Activated naive CD8-positive, alpha-beta T cell (primary cell): ENCODE results near the gene MKKS.
A peak's percentile ranks its signal among the peaks of the same experiment; 100 is the strongest.

Experiments used
- H3K27ac Mint-ChIP-seq: one replicate; pipeline ENCODE4 v1.8.0; 2021; ENCODE audit warnings: mixed read lengths
- H3K27me3 Mint-ChIP-seq: one replicate; pipeline ENCODE4 v1.8.0; 2021; ENCODE audit warnings: mixed read lengths
- H3K36me3 Mint-ChIP-seq: one replicate; pipeline ENCODE4 v1.8.0; 2021; ENCODE audit warnings: mixed read lengths
- H3K4me1 Mint-ChIP-seq: one replicate; pipeline ENCODE4 v1.8.0; 2021; ENCODE audit warnings: low read depth, mixed read lengths
- H3K4me3 Mint-ChIP-seq: one replicate; pipeline ENCODE4 v1.8.0; 2021; ENCODE audit warnings: mild to moderate bottlenecking, mixed read lengths
- H3K9me3 Mint-ChIP-seq: one replicate; pipeline ENCODE4 v1.8.0; 2021; ENCODE audit warnings: low read depth, mixed read lengths

Gene MKKS

DNA sequence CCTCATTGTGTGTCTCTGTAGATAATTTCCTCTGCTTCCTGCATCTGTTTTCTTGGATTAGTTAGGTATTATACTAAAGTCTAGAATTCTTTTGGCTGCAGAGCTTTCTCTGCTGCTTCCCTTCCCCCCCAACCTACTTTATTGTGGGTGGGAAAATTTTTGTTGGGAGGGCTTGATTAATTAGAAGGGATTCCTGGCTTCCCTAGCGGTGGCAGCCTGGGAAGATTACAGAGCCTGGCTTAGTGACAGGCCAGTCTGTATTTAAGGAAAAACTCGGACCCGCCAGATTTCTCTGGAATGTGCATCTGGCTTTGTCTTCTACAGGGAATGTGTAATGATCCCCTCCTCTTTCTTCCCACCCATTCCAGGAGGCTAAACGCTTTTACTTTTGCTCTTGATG, 32.3 kb upstream of the MKKS start:
- Mint-ChIP-seq H3K27me3 (no peaks in the 10 kb centered on the region), H3K4me3 (no peak overlapping the region), H3K27ac (no peak overlapping the region), H3K36me3 (peaks cover 17% of the 10 kb centered on the region), H3K9me3 (no peaks in the 10 kb centered on the region), H3K4me1 (peaks cover 9% of the 10 kb centered on the region)

DNA sequence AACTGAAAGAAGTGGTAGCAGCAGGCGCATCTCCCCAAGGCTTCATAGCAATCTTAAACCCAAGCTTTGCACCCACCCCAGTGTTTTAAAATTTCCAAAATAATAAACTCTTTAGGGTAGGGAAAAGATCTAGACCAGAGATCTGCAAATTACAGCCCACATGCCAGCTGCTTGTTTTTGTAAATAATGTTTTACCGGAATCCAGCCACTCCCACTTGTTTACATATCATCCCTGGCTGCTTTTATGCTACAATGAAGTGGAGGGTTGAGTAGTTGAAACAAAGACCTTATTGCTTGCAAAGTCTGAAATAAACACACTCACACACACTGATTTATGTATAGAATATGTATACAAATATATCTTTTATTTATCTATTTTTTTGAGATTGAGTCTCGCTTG, 31.1 kb upstream of the MKKS start:
- Mint-ChIP-seq H3K9me3 (no peaks in the 10 kb centered on the region), H3K27me3 (no peaks in the 10 kb centered on the region), H3K27ac (no peak overlapping the region), H3K36me3 (peaks cover 19% of the 10 kb centered on the region), H3K4me1 (peaks cover 10% of the 10 kb centered on the region), H3K4me3 (no peak overlapping the region)

DNA sequence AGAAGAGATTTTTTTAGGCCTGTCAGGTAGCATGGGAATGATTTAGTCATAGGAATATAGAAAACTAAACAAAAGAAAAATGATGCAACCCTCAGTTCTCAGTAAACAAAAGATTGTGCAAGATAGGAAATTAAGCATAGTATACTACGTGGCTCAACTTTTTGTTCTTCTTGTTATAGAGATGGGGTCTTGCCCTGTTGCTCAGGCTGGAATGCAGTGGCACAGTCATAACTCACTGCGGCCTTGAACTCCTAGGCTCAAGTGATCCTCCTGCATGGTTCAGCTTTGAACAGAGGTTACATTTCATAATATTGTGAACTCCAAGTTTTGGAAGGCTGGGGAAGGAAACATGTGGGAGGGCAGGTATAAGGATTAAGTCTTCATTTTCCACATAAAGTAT, 29.6 kb upstream of the MKKS start:
- Mint-ChIP-seq H3K27me3 (no peaks in the 10 kb centered on the region), H3K9me3 (no peaks in the 10 kb centered on the region), H3K4me3 (no peak overlapping the region), H3K36me3 (peaks cover 26% of the 10 kb centered on the region), H3K27ac (no peak overlapping the region), H3K4me1 (peaks cover 9% of the 10 kb centered on the region)

DNA sequence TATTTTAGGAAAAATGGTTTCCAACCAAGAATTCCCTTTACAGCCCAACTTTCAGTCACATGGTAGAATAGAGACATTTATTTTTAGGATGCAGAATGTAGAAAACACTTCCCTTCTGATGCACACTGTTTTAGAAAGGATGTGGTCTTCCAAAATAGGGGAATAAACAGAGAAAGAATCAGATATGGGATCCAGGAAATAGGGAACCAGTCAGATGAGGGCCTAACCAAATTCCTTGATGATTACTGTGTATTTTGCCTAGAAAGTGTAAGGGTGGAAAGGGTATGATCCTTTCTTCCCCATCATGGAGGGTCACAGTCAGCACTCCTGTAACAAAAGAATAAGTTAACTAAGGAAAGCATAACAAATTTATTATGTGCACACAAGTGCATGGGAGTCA, 28.5 kb upstream of the MKKS start:
- no peaks in the 10 kb centered on the region for H3K9me3 Mint-ChIP-seq
- no peaks in the 10 kb centered on the region for H3K27me3 Mint-ChIP-seq
- H3K27ac Mint-ChIP-seq: no peak overlapping the region
- peaks cover 31% of the 10 kb centered on the region for H3K36me3 Mint-ChIP-seq
- H3K4me3 Mint-ChIP-seq: no peak overlapping the region
- H3K4me1 Mint-ChIP-seq: peaks cover 7% of the 10 kb centered on the region

DNA sequence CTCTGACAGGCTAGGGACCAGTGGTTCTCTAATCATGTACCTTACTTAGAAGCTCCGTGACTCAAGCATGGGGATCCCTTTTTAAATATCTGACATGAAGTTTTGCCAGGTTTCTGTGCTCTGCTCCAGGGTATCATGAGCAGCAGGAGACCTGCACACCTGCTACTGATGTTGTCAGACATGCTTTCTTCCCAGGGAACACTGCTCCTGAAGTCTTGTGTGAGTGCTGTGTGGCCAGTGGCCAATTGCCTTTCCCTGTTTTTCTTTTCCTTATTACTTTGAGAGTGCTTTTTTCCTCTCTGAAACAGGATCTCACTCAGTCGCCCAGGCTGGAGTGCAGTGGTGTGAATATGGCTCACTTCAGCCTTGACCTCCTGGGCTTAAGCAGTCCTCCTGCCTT, 27.5 kb upstream of the MKKS start:
- no peaks in the 10 kb centered on the region for H3K27me3 Mint-ChIP-seq
- H3K9me3 Mint-ChIP-seq: no peaks in the 10 kb centered on the region
- peaks cover 9% of the 10 kb centered on the region for H3K4me1 Mint-ChIP-seq
- H3K4me3 Mint-ChIP-seq: no peak overlapping the region
- no peak overlapping the region for H3K27ac Mint-ChIP-seq
- peaks cover 38% of the 10 kb centered on the region for H3K36me3 Mint-ChIP-seq

DNA sequence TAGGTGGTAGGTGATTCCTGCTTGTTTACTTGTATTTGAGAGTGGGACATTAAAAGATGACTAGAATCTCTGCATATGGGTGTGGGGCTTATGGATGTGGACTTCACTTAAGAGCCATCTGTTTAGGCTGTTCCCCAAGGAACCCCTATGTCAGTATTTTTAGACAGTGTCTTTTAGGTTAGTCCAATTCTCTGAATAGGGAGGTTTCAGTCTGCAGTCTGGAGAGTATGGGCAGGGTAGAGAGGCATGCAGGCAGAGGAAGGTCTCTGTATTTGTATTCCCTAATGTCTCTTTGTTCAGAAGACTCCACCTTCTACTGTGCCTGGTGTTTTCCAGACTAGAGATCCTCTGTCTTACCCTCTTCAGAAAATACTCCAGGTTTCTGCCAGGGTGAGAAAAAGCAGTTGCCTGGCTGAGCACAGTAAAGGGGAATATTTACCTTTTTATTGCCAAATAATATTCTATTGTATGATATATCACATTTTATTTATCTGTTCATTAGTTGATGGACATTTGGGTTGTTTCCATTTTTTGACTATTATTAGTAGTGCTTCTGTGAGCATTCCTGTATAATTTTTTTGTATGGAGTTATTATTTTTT, 20.2 kb upstream of the MKKS start:
- H3K27ac Mint-ChIP-seq: peak overlapping the region; percentile 3

DNA sequence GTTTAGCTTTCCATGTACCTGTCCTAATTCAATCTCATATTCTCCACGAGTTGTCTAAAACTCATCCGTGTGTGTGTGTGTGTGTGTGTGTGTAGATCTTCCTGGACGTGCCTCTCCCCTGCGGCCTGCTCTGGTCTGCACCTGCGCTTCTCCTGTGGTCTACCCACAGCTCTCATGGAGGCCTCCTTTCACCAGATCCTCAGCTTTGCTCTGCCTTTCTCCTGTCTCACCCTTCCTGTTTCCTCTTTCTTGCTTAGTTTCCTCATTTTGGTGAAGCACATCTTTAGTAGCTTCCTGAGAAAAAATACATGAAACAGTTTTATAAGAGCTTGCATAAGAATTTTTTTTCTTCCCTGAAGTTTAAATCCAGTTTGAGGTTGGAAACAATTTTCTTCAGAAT, 19.2 kb upstream of the MKKS start:
- no peaks in the 10 kb centered on the region for H3K27me3 Mint-ChIP-seq

More for the DNA sequence above, 20.2 kb upstream of the MKKS start:
- Mint-ChIP-seq H3K4me3 (no peak overlapping the region), H3K27me3 (no peaks in the 10 kb centered on the region), H3K4me1 (peaks cover 19% of the 10 kb centered on the region), H3K9me3 (no peaks in the 10 kb centered on the region), H3K36me3 (peaks cover 18% of the 10 kb centered on the region)

DNA sequence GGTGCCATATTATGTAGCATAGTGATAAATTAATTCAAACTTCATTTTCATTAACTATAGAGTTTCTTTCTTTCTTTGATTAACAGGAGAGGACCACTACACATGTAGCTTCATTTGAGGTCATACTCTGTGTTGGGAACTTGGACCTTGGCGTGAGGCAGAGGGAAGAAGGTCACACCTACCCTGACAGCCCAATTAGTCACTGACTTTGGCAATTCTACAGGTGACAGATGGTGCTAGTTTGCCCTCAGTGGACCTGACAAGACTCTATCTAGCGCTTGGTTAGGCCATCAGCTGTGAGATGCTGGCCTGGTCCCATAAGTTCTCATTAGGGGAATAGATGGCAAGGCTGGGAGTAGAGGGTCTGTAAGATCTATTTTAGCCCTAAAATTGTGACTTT, 15.2 kb upstream of the MKKS start:
- H3K4me1 Mint-ChIP-seq: peaks cover 36% of the 10 kb centered on the region
- no peak overlapping the region for H3K4me3 Mint-ChIP-seq
- H3K27ac Mint-ChIP-seq: no peak overlapping the region
- H3K36me3 Mint-ChIP-seq: peaks cover 2% of the 10 kb centered on the region
- no peaks in the 10 kb centered on the region for H3K9me3 Mint-ChIP-seq
- no peaks in the 10 kb centered on the region for H3K27me3 Mint-ChIP-seq

More for the DNA sequence above, 19.2 kb upstream of the MKKS start:
- H3K9me3 Mint-ChIP-seq: no peaks in the 10 kb centered on the region
- peaks cover 11% of the 10 kb centered on the region for H3K36me3 Mint-ChIP-seq
- H3K4me3 Mint-ChIP-seq: peak overlapping the region; percentile 46
- H3K4me1 Mint-ChIP-seq: peaks cover 22% of the 10 kb centered on the region
- H3K27ac Mint-ChIP-seq: peak overlapping the region; percentile 54

DNA sequence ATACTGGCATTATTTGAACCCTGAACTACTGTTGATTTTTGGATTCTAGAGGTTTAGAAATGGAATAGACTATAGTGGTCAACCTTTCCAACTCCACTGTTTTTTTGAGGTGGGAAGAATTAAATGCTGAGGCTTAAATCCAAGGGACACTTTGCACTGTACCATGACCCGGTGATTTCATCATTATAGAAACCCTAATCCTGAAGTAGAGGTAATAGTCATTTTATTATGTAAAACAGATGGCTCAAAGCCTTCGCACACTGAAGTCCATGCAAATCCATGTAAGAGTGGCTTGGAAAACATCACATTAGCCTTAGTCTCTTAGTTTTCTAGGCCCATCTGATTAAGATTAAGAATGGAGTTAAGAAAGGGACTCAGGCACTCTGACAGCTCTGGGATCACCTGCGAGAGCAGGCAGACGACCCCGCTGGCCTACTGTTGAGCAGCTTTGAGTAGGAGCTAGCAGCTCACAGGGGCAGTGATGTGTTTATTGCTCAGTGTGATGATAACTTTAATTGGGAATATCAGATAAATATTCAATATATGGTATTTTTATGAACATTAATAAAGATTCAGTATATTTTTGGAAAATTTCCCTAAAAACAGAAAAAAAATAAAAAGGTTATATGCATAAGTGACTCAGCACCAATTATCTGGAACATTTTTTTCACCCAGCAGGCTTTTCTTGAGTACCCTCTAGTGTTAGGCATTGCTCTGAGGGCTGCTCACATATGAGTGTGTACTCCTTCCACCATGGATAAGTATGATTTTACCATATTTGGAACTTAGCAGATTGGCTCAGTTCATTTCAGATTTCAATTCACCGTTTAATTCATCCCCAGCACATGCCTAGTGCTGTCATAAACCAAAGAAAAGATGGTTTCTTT, 14.5 kb upstream of the MKKS start:
- H3K27me3 Mint-ChIP-seq: no peaks in the 10 kb centered on the region
- H3K36me3 Mint-ChIP-seq: peaks cover 6% of the 10 kb centered on the region
- no peaks in the 10 kb centered on the region for H3K9me3 Mint-ChIP-seq
- H3K4me3 Mint-ChIP-seq: no peak overlapping the region
- H3K27ac Mint-ChIP-seq: no peak overlapping the region
- H3K4me1 Mint-ChIP-seq: peaks cover 33% of the 10 kb centered on the region

DNA sequence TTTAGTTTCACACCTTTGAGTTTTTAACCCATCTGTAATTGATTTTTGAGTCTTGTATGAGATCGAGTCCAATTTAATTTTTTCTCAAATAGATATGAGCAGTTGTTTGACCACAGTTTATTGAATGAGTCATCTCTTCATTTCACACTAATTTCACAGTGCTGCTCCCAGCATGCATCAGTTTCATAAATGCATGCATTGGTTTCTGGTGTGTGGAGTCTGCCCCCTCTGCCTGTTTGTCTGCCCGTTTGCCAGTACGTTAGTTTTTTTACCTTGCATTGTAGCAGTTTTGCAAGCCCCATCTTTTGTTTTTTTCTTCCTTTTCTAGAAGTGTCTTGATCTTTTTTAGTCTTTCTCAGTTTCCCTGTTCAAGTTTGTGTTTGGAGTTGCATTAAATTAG, 13.0 kb upstream of the MKKS start:
- no peaks in the 10 kb centered on the region for H3K27me3 Mint-ChIP-seq
- peak overlapping the region; percentile 73 for H3K4me3 Mint-ChIP-seq
- H3K4me1 Mint-ChIP-seq: peaks cover 26% of the 10 kb centered on the region
- peak overlapping the region; percentile 79 for H3K27ac Mint-ChIP-seq
- H3K36me3 Mint-ChIP-seq: peaks cover 11% of the 10 kb centered on the region
- no peaks in the 10 kb centered on the region for H3K9me3 Mint-ChIP-seq

DNA sequence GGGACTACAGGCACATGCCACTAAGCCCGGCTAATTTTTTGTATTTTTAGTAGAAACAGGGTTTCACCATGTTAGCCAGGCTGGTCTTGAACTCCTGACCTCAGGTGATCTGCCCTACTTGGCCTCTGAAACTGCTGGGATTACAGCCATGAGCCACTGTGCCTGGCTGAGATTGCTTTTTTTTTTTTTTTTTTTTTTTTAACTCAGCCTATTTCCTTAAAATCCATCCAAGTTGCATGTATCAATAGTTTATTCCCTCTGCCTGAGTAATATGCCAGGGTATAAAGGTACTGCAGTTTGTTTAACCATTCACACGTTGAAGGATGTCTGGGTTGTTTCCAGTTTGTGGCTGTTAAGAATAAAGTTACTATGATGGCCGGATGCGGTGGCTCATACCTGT, 11.7 kb upstream of the MKKS start:
- Mint-ChIP-seq H3K36me3 (peaks cover 11% of the 10 kb centered on the region), H3K4me3 (no peak overlapping the region), H3K27me3 (no peaks in the 10 kb centered on the region), H3K9me3 (no peaks in the 10 kb centered on the region), H3K4me1 (peaks cover 26% of the 10 kb centered on the region), H3K27ac (no peak overlapping the region)

DNA sequence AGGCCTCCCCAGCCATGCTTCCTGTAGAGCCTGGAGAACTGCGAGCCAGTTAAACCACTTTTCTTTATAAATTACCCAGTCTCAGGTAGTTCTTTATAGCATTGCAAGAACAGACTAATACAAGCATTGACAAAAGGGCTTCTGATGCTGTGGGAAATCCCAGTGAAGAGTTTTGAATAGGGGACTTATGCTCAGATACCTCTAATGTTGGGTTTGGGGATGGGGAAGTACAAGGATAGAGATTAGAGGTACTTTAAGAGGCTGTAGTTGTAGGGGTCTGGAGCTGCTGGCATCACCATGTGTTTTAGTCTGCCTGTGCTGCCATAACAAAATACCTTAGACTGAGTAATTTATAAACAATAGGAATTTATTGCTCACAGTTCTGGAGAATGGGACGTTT, 9.9 kb upstream of the MKKS start:
- no peak overlapping the region for H3K27ac Mint-ChIP-seq
- H3K4me3 Mint-ChIP-seq: no peak overlapping the region
- H3K27me3 Mint-ChIP-seq: no peaks in the 10 kb centered on the region
- H3K9me3 Mint-ChIP-seq: no peaks in the 10 kb centered on the region
- H3K36me3 Mint-ChIP-seq: peaks cover 9% of the 10 kb centered on the region
- H3K4me1 Mint-ChIP-seq: peaks cover 24% of the 10 kb centered on the region

DNA sequence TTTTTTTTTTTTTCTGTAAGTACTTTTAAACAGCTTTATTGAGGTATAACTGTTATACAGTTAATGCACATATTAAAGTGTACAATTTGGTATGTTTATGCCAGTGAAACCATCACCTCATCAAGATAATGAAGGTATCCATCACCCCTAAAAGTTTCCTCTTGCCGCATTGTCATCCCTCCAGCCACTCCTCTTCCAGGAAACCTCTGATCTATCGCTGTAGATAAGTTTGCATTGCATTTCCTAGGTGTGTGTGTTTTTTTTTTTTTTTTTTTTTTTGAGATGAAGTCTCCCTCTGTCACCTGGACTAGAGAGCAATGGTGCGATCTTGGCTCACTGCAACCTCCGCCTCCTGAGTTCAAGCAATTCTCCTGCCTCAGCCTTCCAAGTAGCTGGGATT, 4.2 kb upstream of the MKKS start:
- Mint-ChIP-seq H3K4me1 (peaks cover 23% of the 10 kb centered on the region), H3K9me3 (no peaks in the 10 kb centered on the region), H3K4me3 (no peak overlapping the region), H3K36me3 (peaks cover 4% of the 10 kb centered on the region), H3K27me3 (no peaks in the 10 kb centered on the region), H3K27ac (peak overlapping the region; percentile 28)

DNA sequence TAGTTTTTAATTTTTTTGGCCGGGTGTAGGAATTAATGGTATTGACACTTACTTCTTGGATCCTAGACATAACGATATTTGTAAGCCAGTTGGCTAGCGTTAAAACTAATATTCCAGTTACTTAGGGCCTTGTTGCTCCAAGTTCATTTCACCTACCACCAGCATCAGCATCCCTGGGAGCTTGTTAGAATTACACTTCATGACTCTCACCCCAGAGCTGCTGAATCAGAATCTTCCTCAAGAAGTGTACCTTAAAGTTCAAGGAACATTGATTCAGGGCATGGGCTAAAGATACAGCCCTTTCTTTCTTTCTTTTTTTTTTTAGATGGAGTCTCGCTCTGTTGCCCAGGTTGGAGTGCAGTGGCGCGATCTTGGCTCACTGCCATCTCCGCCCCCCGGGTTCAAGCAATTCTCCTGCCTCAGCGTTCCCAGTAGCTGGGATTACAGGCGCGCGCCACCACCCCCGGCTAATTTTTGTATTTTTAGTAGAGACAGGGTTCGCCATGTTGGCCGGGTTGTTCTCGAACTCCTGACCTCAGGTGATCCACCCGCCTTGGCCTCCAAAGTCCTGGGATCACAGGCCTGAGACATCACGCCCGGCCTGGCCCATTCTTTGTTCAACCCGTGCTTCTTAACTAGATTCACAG, 2.2 kb upstream of the MKKS start:
- Mint-ChIP-seq H3K27ac (peak overlapping the region; percentile 98), H3K27me3 (no peaks in the 10 kb centered on the region), H3K4me1 (peaks cover 39% of the 10 kb centered on the region), H3K9me3 (no peaks in the 10 kb centered on the region), H3K4me3 (peak overlapping the region; percentile 96), H3K36me3 (no peaks in the 10 kb centered on the region)
